K562 (cell line): ENCODE measurements around the gene TUBB6. TPM values are rescaled to one million over a fixed set of nuclear protein-coding genes. Genes with fewer than 3 reads are reported as not detected.

Experiments
- ADNP ChIP-seq: fragments of 200-800 bp; sonication (Bioruptor generic); IDR thresholded peaks from 2 replicates; pipeline ENCODE4 v1.6.1; 2016; ENCODE audit warnings: missing genetic modification characterization, missing compliant biosample characterization
- CBX3 ChIP-seq, 2 experiments: IDR thresholded peaks; 1 replicate in 1 of 2; 2 replicates in 1 of 2; pipeline ENCODE4 v1.6.1; 2012; ENCODE audit warnings: inconsistent platforms in 2 of 2, low read length in 2 of 2, borderline replicate concordance in 1 of 2, control low read depth in 1 of 2
- ETS1 ChIP-seq: conservative IDR thresholded peaks from 2 replicates; pipeline ENCODE4 v1.6.1; 2011; ENCODE audit warnings: low read depth, mild to moderate bottlenecking, low read length; ENCODE audit not compliant: control insufficient read depth
- FOXP1 ChIP-seq: sonication (generic); formaldehyde crosslinking; IDR thresholded peaks from 2 replicates; pipeline ENCODE4 v1.8.0; 2022; ENCODE audit warnings: mild to moderate bottlenecking, missing genetic modification reagents
- JUND ChIP-seq, 2 experiments: IDR thresholded peaks; 2 replicates in 1 of 2; 3 replicates in 1 of 2; pipeline ENCODE4 v1.6.1; 2011; ENCODE audit warnings: borderline replicate concordance in 2 of 2, low read depth in 2 of 2, low read length in 2 of 2, improper control_type of control experiment in 1 of 2, missing biosample characterization in 1 of 2, missing genetic modification characterization in 1 of 2, missing genetic modification reagents in 1 of 2
- KAT2B ChIP-seq: IDR thresholded peaks from one replicate; pipeline ENCODE4 v1.6.1; 2012; ENCODE audit warnings: low read depth, mild to moderate bottlenecking, control low read depth, inconsistent platforms, low read length, moderate library complexity
- NEUROD1 ChIP-seq: fragments of 150-350 bp; IDR thresholded peaks from 2 replicates; pipeline ENCODE4 v1.6.1; 2014; ENCODE audit warnings: borderline replicate concordance, low read length, low read depth; ENCODE audit not compliant: partially characterized antibody
- NFIC ChIP-seq: fragments of 450-650 bp; IDR thresholded peaks from 2 replicates; pipeline ENCODE4 v1.6.1; 2017; ENCODE audit warnings: mild to moderate bottlenecking, inconsistent platforms
- NR2C1 ChIP-seq, 2 experiments: fragments of 450-650 bp; IDR thresholded peaks; 2 replicates each; pipeline ENCODE4 v1.6.1; 2017; ENCODE audit warnings: mild to moderate bottlenecking in 2 of 2, antibody characterized with exemption in 1 of 2, inconsistent platforms in 1 of 2, missing compliant biosample characterization in 1 of 2, missing genetic modification characterization in 1 of 2
- PRMT5 ChIP-seq: sonication (generic); formaldehyde crosslinking; IDR thresholded peaks from 2 replicates; pipeline ENCODE4 v1.5.0; 2020; ENCODE audit warnings: missing genetic modification reagents
- RAD51 ChIP-seq: fragments of 450-650 bp; IDR thresholded peaks from 2 replicates; pipeline ENCODE4 v1.7.1; 2016; ENCODE audit warnings: low read depth, mild to moderate bottlenecking, borderline replicate concordance
- TCFL5 ChIP-seq: fragments of 250-450 bp; sonication (Bioruptor Pico); conservative IDR thresholded peaks from 2 replicates; pipeline ENCODE4 v1.6.1; 2021; ENCODE audit warnings: mild to moderate bottlenecking, moderate library complexity, matching md5 sums
- TSHZ1 ChIP-seq: fragments of 250-450 bp; sonication (Bioruptor Pico); IDR thresholded peaks from 2 replicates; pipeline ENCODE4 v1.4.0; 2020; ENCODE audit warnings: mild to moderate bottlenecking, moderate library complexity
- ZBED1 ChIP-seq: IDR thresholded peaks from 2 replicates; pipeline ENCODE4 v1.6.1; 2014
- ZC3H11A ChIP-seq: IDR thresholded peaks from 2 replicates; pipeline ENCODE4 v1.6.1; 2012; ENCODE audit warnings: low read depth, low read length, improper control_type of control experiment
- ZMIZ1 ChIP-seq, 2 experiments: fragments of 150-350 bp in 1 of 2; IDR thresholded peaks; 2 replicates each; pipeline ENCODE4 v1.6.1; 2012 to 2016; ENCODE audit warnings: low read depth in 2 of 2, low read length in 2 of 2, mild to moderate bottlenecking in 1 of 2, moderate library complexity in 1 of 2
- ZNF146 ChIP-seq: IDR thresholded peaks from one replicate; pipeline ENCODE4 v1.6.1; 2018; ENCODE audit warnings: missing compliant biosample characterization; ENCODE audit not compliant: unreplicated experiment
- ZNF766 ChIP-seq: fragments of 200-800 bp; sonication (Bioruptor generic); conservative IDR thresholded peaks from 2 replicates; pipeline ENCODE4 v1.6.1; 2016; ENCODE audit warnings: missing genetic modification characterization, missing compliant biosample characterization
- polyA plus RNA-seq, 8 experiments: library from polyadenylated mRNA; depleted of rRNA in 4 of 8; stranded (reverse) in 5 of 8; unstranded in 3 of 8; fragments of >200 nt; fragmentation: Nextera tagmentation in 2 of 8; fragmentation: Illumina TruSeq in 1 of 8; extraction: Ambion mirVana in 2 of 8; extraction: Trizol in 1 of 8; gene quantifications; 2 replicates each; pipeline versions ENCODE4 v1.2.1 to v1.2.3, GENCODE V29; 2011 to 2014; ENCODE audit warnings: inconsistent platforms in 1 of 8, missing spikeins in 1 of 8
- total RNA-seq, 7 experiments: library from RNA; depleted of rRNA in 6 of 7; stranded (reverse); fragments of >200 nt in 6 of 7; fragmentation: Illumina TruSeq in 2 of 7; extraction: Trizol in 2 of 7; gene quantifications; 2 replicates each; pipeline versions ENCODE4 v1.2.1 to v1.2.3, GENCODE V29; 2011 to 2021; ENCODE audit warnings: low replicate concordance in 1 of 7

The TUBB6 gene
- total and polyA plus RNA-seq, 9 of the 15 experiments (the other 6 are each of a cell fraction or from before 2014, with no cell fraction given) = 43.9 to 404 (median 81.1) TPM

GRCh38 chr18:12302391-12303147 lies 5.5 kb upstream of the TUBB6 start (continued):
- TF ChIP-seq ZMIZ1 (IDR thresholded peaks at IDR 0.05; ENCODE audit: low read depth in 2 of 2, low read length in 2 of 2) (peak in 1 of 2 experiments; percentile 62; a peak in 1 of 4 replicates), PRMT5 (CRISPR knock-in tag) (no peak), RAD51 (no peak), FOXP1 (CRISPR knock-in tag) (peak; percentile 57; the same call in 1 of the 2 replicates), TSHZ1 (no peak), NR2C1 (IDR thresholded peaks at IDR 0.05) (peak; percentile 49), NR2C1 (tag; IDR thresholded peaks at IDR 0.05) (0 out of 2 replicates have a peak, but pooled peaks have one; percentile 32), ETS1 (0 out of 2 replicates have a peak, but pooled peaks have one; percentile 18), TCFL5 (CRISPR knock-in tag) (no peak), ZBED1 (no peak), CBX3 (IDR thresholded peaks at IDR 0.05; ENCODE audit: borderline replicate concordance in 1 of 2, low read length in 2 of 2) (peak in 1 of 2 experiments; percentile 79; a peak in 2 of 3 replicates), JUND (IDR thresholded peaks at IDR 0.05; ENCODE audit: borderline replicate concordance, low read depth, low read length) (peak; percentile 42; the same call in 1 of the 2 replicates), JUND (tag; IDR thresholded peaks at IDR 0.05; ENCODE audit: borderline replicate concordance, low read depth, low read length) (peak; percentile 51; the same call in 1 of the 3 replicates), ADNP (tag) (no peak), KAT2B (no peak), NFIC (peak; percentile 76), ZNF766 (CRISPR knock-in tag) (peak; percentile 76), NEUROD1 (peak; percentile 22), ZC3H11A (no peak), ZNF146 (CRISPR knock-in tag) (no peak)
